Thyroid gland (tissue), 4 donors: ENCODE data around the gene STEAP4.

Experiments used
- POLR2A ChIP-seq, 2 donors: fragments of 450-650 bp; IDR thresholded peaks; one replicate each; pipeline ENCODE4 v1.6.1; 2017; ENCODE audit warnings: antibody characterized with exemption in 2 of 2, mild to moderate bottlenecking in 2 of 2, moderate library complexity in 1 of 2
- TF ChIP-seq, protein P1 (sequence below), 6 experiments: fragments of 200-600 bp in 3 of 6; fragments of 450-650 bp in 3 of 6; sonication (generic) in 3 of 6; IDR thresholded peaks; one replicate each; pipeline ENCODE4 v1.5.1; 2016 to 2019; ENCODE audit warnings: antibody characterized with exemption in 6 of 6, mild to moderate bottlenecking in 2 of 6, inconsistent platforms in 1 of 6, moderate library complexity in 1 of 6

DNA sequence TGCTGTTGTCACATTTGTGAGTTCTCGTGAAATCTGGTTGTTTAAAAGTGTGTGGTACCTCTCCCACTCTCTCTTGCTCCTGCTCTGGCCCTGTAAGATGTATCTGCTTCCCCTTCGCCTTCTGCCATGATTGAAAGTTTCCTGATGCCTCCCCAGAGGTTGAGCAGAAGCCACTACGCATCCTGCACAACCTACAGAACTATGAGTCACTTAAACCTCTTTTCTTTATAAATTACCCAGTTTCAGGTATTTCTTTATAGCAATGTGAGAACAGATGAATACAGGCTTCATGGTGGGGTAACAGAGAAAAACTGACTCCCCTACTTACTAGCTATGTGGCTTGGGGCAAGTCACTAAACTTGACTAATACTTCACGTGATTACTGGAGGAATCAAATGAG, 18.0 kb upstream of the STEAP4 start:
- TF ChIP-seq, protein P1, sequence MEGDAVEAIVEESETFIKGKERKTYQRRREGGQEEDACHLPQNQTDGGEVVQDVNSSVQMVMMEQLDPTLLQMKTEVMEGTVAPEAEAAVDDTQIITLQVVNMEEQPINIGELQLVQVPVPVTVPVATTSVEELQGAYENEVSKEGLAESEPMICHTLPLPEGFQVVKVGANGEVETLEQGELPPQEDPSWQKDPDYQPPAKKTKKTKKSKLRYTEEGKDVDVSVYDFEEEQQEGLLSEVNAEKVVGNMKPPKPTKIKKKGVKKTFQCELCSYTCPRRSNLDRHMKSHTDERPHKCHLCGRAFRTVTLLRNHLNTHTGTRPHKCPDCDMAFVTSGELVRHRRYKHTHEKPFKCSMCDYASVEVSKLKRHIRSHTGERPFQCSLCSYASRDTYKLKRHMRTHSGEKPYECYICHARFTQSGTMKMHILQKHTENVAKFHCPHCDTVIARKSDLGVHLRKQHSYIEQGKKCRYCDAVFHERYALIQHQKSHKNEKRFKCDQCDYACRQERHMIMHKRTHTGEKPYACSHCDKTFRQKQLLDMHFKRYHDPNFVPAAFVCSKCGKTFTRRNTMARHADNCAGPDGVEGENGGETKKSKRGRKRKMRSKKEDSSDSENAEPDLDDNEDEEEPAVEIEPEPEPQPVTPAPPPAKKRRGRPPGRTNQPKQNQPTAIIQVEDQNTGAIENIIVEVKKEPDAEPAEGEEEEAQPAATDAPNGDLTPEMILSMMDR (IDR thresholded peaks at IDR 0.05) = no peak
- TF ChIP-seq POLR2A (IDR thresholded peaks at IDR 0.05) = no peak
